Nucleus accumbens (tissue), 56 donors: ENCODE results near the gene VSIG10L.

Source experiments
- DNase-seq, 56 donors: peaks; one replicate each; lab custom pipeline; 2025; lab: John Stamatoyannopoulos, UW

The VSIG10L gene

GRCh38 chr19:51285682-51286081 is 56.3 kb downstream of the VSIG10L start:
- no peak for DNase-seq

GRCh38 chr19:51282335-51282734 is 59.6 kb downstream of the VSIG10L start:
- no peak for DNase-seq
